HepG2 (cell line): ENCODE results near the gene IMMT. TPM values are rescaled to one million over a fixed set of nuclear protein-coding genes. Genes with fewer than 3 reads are reported as not detected.

Experiments used
- ATAC-seq: fragments of 200-7000 bp; cut with Tn5 transposase; 3 replicates; pipeline ENCODE4 v1.9.1; 2020; ENCODE audit warnings: mild to moderate bottlenecking, moderate library complexity
- BruUV-seq: library from RNA; stranded (reverse); fragments of 400-500 nt; replicated peaks from 2 replicates; lab custom pipeline; 2021; lab: Mats Ljungman, UMichigan
- CTCF ChIA-PET: fragments of 300-600 bp; formaldehyde crosslinking; extraction: SDS; loops from one replicate; lab custom pipeline; 2021; ENCODE audit warnings: low total read pairs, inconsistent platforms, low intra/inter-chr PET ratio; lab: Yijun Ruan, JAX
- POLR2A ChIA-PET: fragments of 350-600 bp; sonication (Branson Sonifier 250); formaldehyde crosslinking; loops from one replicate; lab custom pipeline; 2020; ENCODE audit warnings: antibody characterized with exemption, inconsistent platforms; lab: Yijun Ruan, JAX
- DNase-seq: peaks from one replicate; pipeline ENCODE4 v3.0.0-alpha.2; 2015; ENCODE audit warnings: low spot score
- FAIRE-seq: peaks from 3 replicates; lab custom pipeline; 2011; peaks lifted over from hg19 to GRCh38; lab: Jason Lieb, UNC
- H2AFZ ChIP-seq: one replicate; pipeline ENCODE4 v1.6.1; 2011; ENCODE audit warnings: low read length, inconsistent platforms
- H3K27ac ChIP-seq: fragments of 300-600 bp; 3 replicates; pipeline ENCODE4 v1.8.0; 2011; ENCODE audit warnings: mixed run types, mild to moderate bottlenecking, mixed read lengths, low read length, inconsistent platforms; ENCODE audit not compliant: insufficient read depth; ENCODE audit errors: extremely low read length
- H3K27me3 ChIP-seq, 2 experiments: fragments of 200-600 bp in 1 of 2; 2 replicates in 1 of 2; 3 replicates in 1 of 2; pipeline versions ENCODE4 v1.6.0 to v1.8.0; 2011; ENCODE audit warnings: low read length in 2 of 2, mild to moderate bottlenecking in 2 of 2, moderate library complexity in 2 of 2, inconsistent platforms in 1 of 2; ENCODE audit not compliant: insufficient read depth in 2 of 2, control insufficient read depth in 1 of 2
- H3K36me3 ChIP-seq, 2 experiments: fragments of 200-600 bp in 1 of 2; replicated peaks in 1 of 2; 2 replicates in 1 of 2; 3 replicates in 1 of 2; pipeline versions ENCODE4 v1.5.1 to v1.8.0; 2011; ENCODE audit warnings: low read length in 2 of 2, inconsistent platforms in 1 of 2; ENCODE audit not compliant: insufficient read depth in 2 of 2, control insufficient read depth in 1 of 2
- H3K4me1 ChIP-seq: 2 replicates; pipeline ENCODE4 v1.5.1; 2012; ENCODE audit warnings: low read length, inconsistent platforms; ENCODE audit not compliant: insufficient read depth
- H3K4me2 ChIP-seq: 2 replicates; pipeline ENCODE4 v1.6.0; 2011; ENCODE audit warnings: low read depth, low read length, inconsistent platforms
- H3K4me3 ChIP-seq, 3 experiments: fragments of 200-600 bp in 1 of 3; sonication (generic), shearing (Covaris generic) in 1 of 3; replicated peaks in 1 of 3; 2 replicates each; pipeline ENCODE4 v1.5.1; 2011 to 2016; ENCODE audit warnings: low read length in 3 of 3, inconsistent platforms in 2 of 3, low read depth in 2 of 3, mild to moderate bottlenecking in 2 of 3, control low read depth in 1 of 3, mixed read lengths in 1 of 3; ENCODE audit not compliant: insufficient read depth in 1 of 3
- H3K79me2 ChIP-seq: one replicate; pipeline ENCODE4 v1.6.1; 2011; ENCODE audit warnings: low read length, inconsistent platforms; ENCODE audit not compliant: insufficient read depth
- H3K9ac ChIP-seq: 2 replicates; pipeline ENCODE4 v1.6.0; 2011; ENCODE audit warnings: mild to moderate bottlenecking, low read depth, low read length, inconsistent platforms; ENCODE audit not compliant: insufficient read depth
- H3K9me3 ChIP-seq: 2 replicates; pipeline ENCODE4 v1.5.1; 2012; ENCODE audit warnings: mild to moderate bottlenecking, low read length
- H4K20me1 ChIP-seq: 2 replicates; pipeline ENCODE4 v1.6.0; 2011; ENCODE audit warnings: inconsistent platforms, mild to moderate bottlenecking, low read length, moderate library complexity; ENCODE audit not compliant: insufficient read depth
- ATF7 ChIP-seq, 2 experiments: fragments of 450-650 bp in 1 of 2; sonication (generic) in 1 of 2; formaldehyde crosslinking in 1 of 2; IDR thresholded peaks; 2 replicates each; pipeline versions ENCODE4 v1.4.0 to v1.6.1; 2016 to 2020; ENCODE audit warnings: antibody characterized with exemption in 1 of 2, mild to moderate bottlenecking in 1 of 2, missing genetic modification reagents in 1 of 2
- CEBPB ChIP-seq: IDR thresholded peaks from 2 replicates; pipeline ENCODE4 v1.6.1; 2011; ENCODE audit warnings: low read depth, low read length, improper control_type of control experiment, borderline replicate concordance
- SALL1 ChIP-seq: sonication (generic); formaldehyde crosslinking; IDR thresholded peaks from 2 replicates; pipeline ENCODE4 v1.8.0; 2022; ENCODE audit warnings: mild to moderate bottlenecking, missing genetic modification reagents
- SMAD9 ChIP-seq: sonication (generic); formaldehyde crosslinking; IDR thresholded peaks from 2 replicates; pipeline ENCODE4 v1.5.1; 2020; ENCODE audit warnings: mild to moderate bottlenecking, missing genetic modification reagents
- U2AF1 ChIP-seq: fragments of 200-400 bp; formaldehyde crosslinking; optimal IDR thresholded peaks from 2 replicates; pipeline ENCODE3; 2017; ENCODE audit warnings: mild to moderate bottlenecking, low read depth, low read length
- ZNF7 ChIP-seq: IDR thresholded peaks from 2 replicates; pipeline ENCODE4 v1.6.1; 2016; ENCODE audit warnings: missing biosample characterization, missing genetic modification reagents
- WGBS: methylation state at CpG from one replicate; pipeline ENCODE4 v1.1.6; 2017; ENCODE audit warnings: low lambda C conversion rate; 5-methylcytosine and 5-hydroxymethylcytosine counted together
- in situ Hi-C: cut with HindIII; loops from 2 replicates; pipeline ENCODE4 v1.10.0; 2017; ENCODE audit warnings: low pct_unique_long_range_greater_than_20kb; ENCODE audit not compliant: extremely low pct_ligation_motif_present
- intact Hi-C: fragments of 100-400 bp; cut with micrococcal nuclease; formaldehyde crosslinking; loops from one replicate; pipeline ENCODE4 v1.10.0; 2022; ENCODE audit not compliant: unreplicated experiment
- polyA plus RNA-seq, 8 experiments: library from polyadenylated mRNA; depleted of rRNA in 3 of 8; stranded (reverse) in 7 of 8; unstranded in 1 of 8; fragments of >200 nt; fragmentation: Illumina TruSeq in 4 of 8; extraction: Trizol in 4 of 8; gene quantifications; 2 replicates each; pipeline versions ENCODE4 v1.2.1 to v1.2.3, GENCODE V29; 2011 to 2016; ENCODE audit warnings: low read depth in 4 of 8, missing spikeins in 1 of 8, mixed read lengths in 1 of 8; ENCODE audit not compliant: insufficient read depth in 1 of 8
- total RNA-seq, 5 experiments: library from RNA; depleted of rRNA; stranded (reverse); fragments of >200 nt; fragmentation: Illumina TruSeq; extraction: Trizol; gene quantifications; 2 replicates each; pipeline ENCODE4 v1.2.3, GENCODE V29; 2016; ENCODE audit warnings: low read depth in 1 of 5

IMMT gene
- total and polyA plus RNA-seq, 2 of the 13 experiments (the other 11 are each of a cell fraction or from before 2014, with no cell fraction given): 63.5 to 119 TPM

DNA sequence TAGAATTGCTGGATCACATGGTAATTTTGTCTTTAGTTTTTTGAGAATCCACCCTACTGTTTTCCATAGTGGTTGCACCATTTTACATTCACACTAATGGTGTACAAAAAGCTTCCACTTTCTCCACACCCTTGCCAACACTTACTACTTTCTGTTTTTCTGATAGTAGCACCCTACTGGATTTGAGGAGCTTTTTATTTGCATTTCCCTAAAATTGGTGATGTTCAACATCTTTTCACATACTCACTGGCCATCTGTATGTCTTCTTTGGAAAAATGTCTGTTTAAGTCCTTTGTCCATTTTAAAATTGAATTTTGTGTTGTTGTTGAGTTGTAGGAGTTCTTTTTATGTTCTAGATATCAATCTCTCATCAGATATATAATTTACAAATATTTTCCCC is 93.1 kb downstream of the IMMT start:
- no peak for DNase-seq
- peak; percentile 96 for TF ChIP-seq ZNF7
- no peak for TF ChIP-seq SMAD9 (CRISPR knock-in tag)
- TF ChIP-seq, all 625 proteins: peak for 1
- ChIA-PET POLR2A (no interaction called here), CTCF (no interaction called here)
- peaks cover 27% of the 10 kb centered on the region for H3K4me1 ChIP-seq
- ATAC-seq (no peak), FAIRE-seq (no peak)
- no peak overlapping the region for H3K4me2 ChIP-seq
- H3K79me2 ChIP-seq: peaks cover 78% of the 10 kb centered on the region
- H3K4me3 ChIP-seq: no peak overlapping the region
- in situ Hi-C loops (no loop called here), intact Hi-C loops (no loop called here)
- H3K27ac ChIP-seq: no peak overlapping the region
- no peaks in the 10 kb centered on the region for H3K9me3 ChIP-seq
- no peak overlapping the region for H3K9ac ChIP-seq
- H3K27me3 ChIP-seq: peaks cover 0 to 4% of the 10 kb centered on the region in 2 experiments; a peak in 2 of 5 replicates
- peaks cover 6% of the 10 kb centered on the region for H4K20me1 ChIP-seq
- no TSS peak for BruUV-seq
- H2AFZ ChIP-seq: no peak overlapping the region
- H3K36me3 ChIP-seq: peaks cover 13 to 55% of the 10 kb centered on the region in 2 experiments

DNA sequence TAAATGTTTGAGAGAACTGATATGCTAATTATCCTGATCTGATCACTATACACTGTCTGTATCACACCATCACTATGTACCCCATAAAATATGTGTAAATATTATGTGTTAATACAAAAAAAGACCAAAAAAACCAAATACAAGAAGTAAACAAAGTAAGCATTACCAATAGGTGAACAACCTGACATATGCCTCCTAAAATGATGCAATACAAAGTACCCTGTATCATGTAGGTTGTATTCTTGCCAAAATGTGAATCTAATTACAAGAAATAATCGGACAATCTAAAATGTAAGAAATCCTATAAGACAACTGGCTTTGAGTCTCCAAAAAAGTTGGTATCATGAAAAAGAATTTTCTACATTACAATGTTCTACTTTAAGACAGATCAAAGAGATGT is 97.3 kb downstream of the IMMT start:
- ATAC-seq: no peak
- H3K4me2 ChIP-seq: no peak overlapping the region
- peaks cover 20 to 84% of the 10 kb centered on the region in 2 experiments for H3K36me3 ChIP-seq
- no TSS peak for BruUV-seq
- H3K27ac ChIP-seq: no peak overlapping the region
- no peaks in the 10 kb centered on the region for H3K9me3 ChIP-seq
- FAIRE-seq: no peak
- intact Hi-C loops (no loop called here), in situ Hi-C loops (no loop called here)
- H4K20me1 ChIP-seq: peaks cover under 1% of the 10 kb centered on the region; the same call in 1 of the 2 replicates
- POLR2A ChIA-PET: no interaction called here
- H3K4me3 ChIP-seq: no peak overlapping the region
- no peak for TF ChIP-seq SALL1 (CRISPR knock-in tag)
- TF ChIP-seq U2AF1: no peak
- TF ChIP-seq ATF7 (IDR thresholded peaks at IDR 0.05): peak; percentile 67; the same call in 1 of the 2 replicates
- no peak for TF ChIP-seq ATF7 (CRISPR knock-in tag; IDR thresholded peaks at IDR 0.05)
- TF ChIP-seq CEBPB: peak; percentile 35; the same call in 1 of the 2 replicates
- H3K27me3 ChIP-seq: no peaks in the 10 kb centered on the region
- no peak overlapping the region for H3K9ac ChIP-seq
- CTCF ChIA-PET: no interaction called here
- peaks cover 55% of the 10 kb centered on the region for H3K79me2 ChIP-seq
- no peak for DNase-seq
- 96% methylated on average over 1 of the region's 1 CpG for WGBS
- no peak overlapping the region for H2AFZ ChIP-seq
- H3K4me1 ChIP-seq: peaks cover 25% of the 10 kb centered on the region
